GM21619 (cell line): ENCODE results near the gene GTF2A1.

Experiments used
- ATAC-seq: cut with Tn5 transposase; IDR thresholded peaks from one replicate; pipeline ENCODE4 v1.9.1; 2021; ENCODE audit not compliant: unreplicated experiment

Gene GTF2A1

GRCh38 chr14:81143793-81144192 lies 77.0 kb downstream of the GTF2A1 start:
- ATAC-seq = no peak

- ATAC-seq = no peak
Measured at GRCh38 chr14:81141426-81141825, 79.3 kb downstream of the GTF2A1 start.

GRCh38 chr14:81138429-81138828 lies 82.3 kb downstream of the GTF2A1 start:
- ATAC-seq = no peak

GRCh38 chr14:81137316-81137715 lies 83.4 kb downstream of the GTF2A1 start:
- no peak for ATAC-seq

- ATAC-seq = no peak
Measured at GRCh38 chr14:81133400-81133799, 87.4 kb downstream of the GTF2A1 start.

GRCh38 chr14:81132468-81132867 lies 88.3 kb downstream of the GTF2A1 start:
- ATAC-seq = no peak

GRCh38 chr14:81129242-81129641 lies 91.5 kb downstream of the GTF2A1 start:
- no peak for ATAC-seq

- ATAC-seq = no peak
Measured at GRCh38 chr14:81127785-81128184, 93.0 kb downstream of the GTF2A1 start.

GRCh38 chr14:81125536-81125935 lies 95.2 kb downstream of the GTF2A1 start:
- no peak for ATAC-seq
